Measurements from ENCODE around the gene LBR.

The LBR gene

GRCh38 chr1:225453797-225454648 lies 26.2 kb upstream of the LBR start:
- TF ChIP-seq CTCF (IDR thresholded peaks at IDR 0.05; ENCODE audit: low read depth, low read length), result no peak
- peak; percentile 32 for DNase-seq (ENCODE audit: low read depth, low spot score)
- H3K4me3 ChIP-seq (ENCODE audit: low read depth, low read length), result no peak overlapping the region
- in situ Hi-C loops (cut with HindIII; ENCODE audit: low sequenced_read_pairs), result no loop called here

DNA sequence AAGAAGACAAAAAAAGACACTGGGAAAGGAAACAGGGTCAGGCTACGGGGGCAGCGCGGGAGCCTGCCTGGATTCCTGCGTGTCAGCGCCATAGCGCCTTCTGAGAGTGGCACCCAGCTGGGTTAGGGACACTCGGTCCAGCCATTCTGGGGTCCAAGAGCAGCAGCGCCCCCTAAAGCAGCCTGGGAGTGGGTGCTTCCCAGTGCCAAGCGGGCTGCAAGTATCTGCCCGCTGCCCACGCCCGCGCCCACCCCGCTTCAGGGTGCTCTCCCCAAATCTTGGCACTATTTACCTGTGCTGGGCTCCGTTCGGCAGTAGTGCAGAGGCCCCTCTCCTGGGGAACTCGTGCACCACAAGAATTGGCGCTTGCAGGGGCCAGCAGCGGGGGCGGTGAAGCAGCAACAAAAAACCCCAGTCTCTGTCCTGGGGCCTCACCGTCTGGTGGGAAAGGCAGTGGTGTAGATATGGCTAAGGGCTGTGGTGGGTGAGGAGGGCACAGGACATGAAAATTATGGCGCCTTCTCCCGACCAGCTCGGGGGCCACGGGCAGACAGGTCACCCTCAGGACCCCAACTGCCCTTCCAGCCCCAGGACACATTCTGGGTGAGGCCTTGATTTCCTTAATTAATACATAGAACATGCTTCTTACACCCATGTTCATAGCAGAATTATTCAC lies 24.1 kb upstream of the LBR start:
- H3K4me3 ChIP-seq (ENCODE audit: low read depth, low read length), result no peak overlapping the region
- no peak for TF ChIP-seq CTCF (IDR thresholded peaks at IDR 0.05; ENCODE audit: low read depth, low read length)
- in situ Hi-C loops (cut with HindIII; ENCODE audit: low sequenced_read_pairs), result no loop called here
- DNase-seq (ENCODE audit: low read depth, low spot score), result no peak

DNA sequence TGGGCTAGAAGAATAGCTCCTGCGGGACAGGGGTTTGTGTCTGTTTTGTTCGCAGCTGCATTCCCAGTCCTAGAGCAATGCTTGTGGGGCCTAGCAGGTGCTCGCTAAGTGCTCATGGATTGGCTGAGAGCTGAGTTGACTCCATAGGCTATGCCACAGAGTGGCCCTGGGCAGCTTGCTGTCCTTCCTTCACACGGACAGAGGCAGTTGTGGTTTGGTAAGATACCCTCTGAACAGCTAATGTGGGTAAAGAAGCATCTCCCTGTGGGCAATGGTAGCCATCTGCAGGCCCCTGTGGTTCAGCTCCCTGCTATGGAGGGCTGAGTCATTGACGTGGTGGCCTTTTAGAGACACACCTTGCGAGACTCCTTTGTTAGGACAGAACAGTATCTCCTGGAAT lies 23.5 kb upstream of the LBR start:
- TF ChIP-seq CTCF (IDR thresholded peaks at IDR 0.05; ENCODE audit: low read depth, low read length), result no peak
- DNase-seq (ENCODE audit: low read depth, low spot score), result no peak
- in situ Hi-C loops (cut with HindIII; ENCODE audit: low sequenced_read_pairs), result no loop called here
- no peak overlapping the region for H3K4me3 ChIP-seq (ENCODE audit: low read depth, low read length)

DNA sequence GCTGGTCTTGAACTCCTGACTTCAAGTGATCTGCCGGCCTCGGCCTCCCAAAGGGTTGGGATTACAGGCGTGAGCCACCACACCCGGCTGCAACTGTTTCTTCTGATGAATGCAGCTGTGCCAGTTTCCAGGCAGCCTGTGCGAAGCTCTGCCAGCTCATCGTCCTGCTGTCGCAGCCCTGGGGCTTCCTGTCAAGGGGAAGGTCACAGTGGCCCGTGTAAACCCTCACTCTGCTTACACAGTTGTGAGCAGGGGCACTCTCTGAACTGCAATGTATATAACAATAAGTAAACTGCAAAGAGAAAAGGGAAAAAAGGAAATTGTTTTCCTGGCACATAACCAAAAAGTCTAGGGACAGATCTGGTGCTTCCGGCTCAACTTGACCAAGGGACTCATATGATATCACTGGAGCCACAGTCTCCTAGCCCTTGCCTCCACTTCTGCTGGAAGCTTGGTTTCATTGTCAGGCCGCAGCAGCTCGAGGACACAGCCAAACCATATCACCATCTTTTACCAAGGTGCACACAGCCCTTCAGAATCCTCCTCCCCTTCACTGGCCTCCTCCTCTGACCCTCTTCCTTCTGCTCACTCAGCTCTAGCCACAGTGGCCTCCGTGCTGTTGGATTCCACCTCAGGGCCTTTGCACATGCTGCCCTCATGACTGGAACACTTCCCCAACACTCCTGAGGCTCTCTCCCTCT lies 22.8 kb upstream of the LBR start:
- H3K4me3 ChIP-seq (ENCODE audit: low read depth, low read length), result no peak overlapping the region
- no peak for TF ChIP-seq CTCF (IDR thresholded peaks at IDR 0.05; ENCODE audit: low read depth, low read length)
- DNase-seq (ENCODE audit: low read depth, low spot score), result no peak
- in situ Hi-C loops (cut with HindIII; ENCODE audit: low sequenced_read_pairs), result no loop called here

GRCh38 chr1:225449774-225450173 lies 21.9 kb upstream of the LBR start:
- in situ Hi-C loops (cut with HindIII; ENCODE audit: low sequenced_read_pairs), result no loop called here
- TF ChIP-seq CTCF (IDR thresholded peaks at IDR 0.05; ENCODE audit: low read depth, low read length), result no peak
- DNase-seq (ENCODE audit: low read depth, low spot score), result no peak

GRCh38 chr1:225449261-225449660 lies 21.4 kb upstream of the LBR start:
- no peak for DNase-seq (ENCODE audit: low read depth, low spot score)
- no peak for TF ChIP-seq CTCF (IDR thresholded peaks at IDR 0.05; ENCODE audit: low read depth, low read length)
- H3K4me3 ChIP-seq (ENCODE audit: low read depth, low read length), result no peak overlapping the region
- in situ Hi-C loops (cut with HindIII; ENCODE audit: low sequenced_read_pairs), result no loop called here

More at GRCh38 chr1:225449774-225450173, 21.9 kb upstream of the LBR start:
- no peak overlapping the region for H3K4me3 ChIP-seq (ENCODE audit: low read depth, low read length)

All from astrocyte of the spinal cord (primary cell).